CD14-positive monocyte (primary cell): ENCODE measurements around the gene TTYH1. TPM values are rescaled to one million over a fixed set of nuclear protein-coding genes. Genes with fewer than 3 reads are reported as not detected.

Experiments
- DNase-seq, 3 donors: peaks; one replicate each; pipeline ENCODE4 v3.0.0-alpha.2; 2011 to 2022
- H2AFZ ChIP-seq: 2 replicates; pipeline ENCODE4 v1.6.0; 2012; ENCODE audit warnings: mild to moderate bottlenecking, low read depth, low read length, inconsistent platforms; ENCODE audit not compliant: insufficient read depth, poor library complexity, severe bottlenecking
- H3K27ac ChIP-seq, 2 donors: 1 replicate in 1 of 2; 2 replicates in 1 of 2; pipeline ENCODE4 v1.5.1; 2012 to 2013; ENCODE audit warnings: low read length in 2 of 2, control low read depth in 1 of 2, inconsistent platforms in 1 of 2, low read depth in 1 of 2, mild to moderate bottlenecking in 1 of 2
- H3K27me3 ChIP-seq, 2 donors: one replicate each; pipeline versions ENCODE4 v1.6.0 to v1.6.1; 2011 to 2013; ENCODE audit warnings: low read length in 2 of 2; ENCODE audit not compliant: control insufficient read depth in 2 of 2, insufficient read depth in 2 of 2
- H3K36me3 ChIP-seq, 2 donors: replicated peaks in 1 of 2; 1 replicate in 1 of 2; 2 replicates in 1 of 2; pipeline versions ENCODE4 v1.5.1 to v1.6.1; 2012 to 2013; ENCODE audit warnings: low read length in 2 of 2, control low read depth in 1 of 2, inconsistent platforms in 1 of 2, mild to moderate bottlenecking in 1 of 2; ENCODE audit not compliant: insufficient read depth in 2 of 2, control insufficient read depth in 1 of 2
- H3K4me1 ChIP-seq, 2 donors: 1 replicate in 1 of 2; 2 replicates in 1 of 2; pipeline versions ENCODE4 v1.5.1 to v1.6.1; 2012 to 2013; ENCODE audit warnings: low read length in 2 of 2, control low read depth in 1 of 2, inconsistent platforms in 1 of 2, mild to moderate bottlenecking in 1 of 2, moderate library complexity in 1 of 2; ENCODE audit not compliant: insufficient read depth in 2 of 2, control insufficient read depth in 1 of 2
- H3K4me2 ChIP-seq: replicated peaks from 2 replicates; pipeline ENCODE3; 2012; ENCODE audit warnings: low read length, moderate library complexity, mild to moderate bottlenecking; ENCODE audit not compliant: poor library complexity, severe bottlenecking; ENCODE audit errors: extremely low read depth
- H3K4me3 ChIP-seq, 3 experiments: fragments of 200-600 bp in 1 of 3; sonication (generic) in 1 of 3; replicated peaks in 1 of 3; 1 replicate in 2 of 3; 2 replicates in 1 of 3; pipeline ENCODE4 v1.5.1; 2011 to 2013; ENCODE audit warnings: low read length in 3 of 3, mild to moderate bottlenecking in 3 of 3, control low read depth in 2 of 3, low read depth in 2 of 3, inconsistent platforms in 1 of 3, moderate library complexity in 1 of 3
- H3K79me2 ChIP-seq: 2 replicates; pipeline ENCODE4 v1.6.0; 2012; ENCODE audit warnings: mild to moderate bottlenecking, control low read depth, inconsistent platforms, low read length, moderate library complexity; ENCODE audit not compliant: insufficient read depth
- H3K9ac ChIP-seq: 2 replicates; pipeline ENCODE4 v1.6.0; 2017; ENCODE audit warnings: low read length, mild to moderate bottlenecking; ENCODE audit not compliant: insufficient read depth, poor library complexity, severe bottlenecking
- H3K9me3 ChIP-seq, 2 donors: replicated peaks in 1 of 2; 1 replicate in 1 of 2; 2 replicates in 1 of 2; pipeline versions ENCODE4 v1.5.1 to v1.6.1; 2012 to 2013; ENCODE audit warnings: low read length in 2 of 2, control low read depth in 1 of 2; ENCODE audit not compliant: control insufficient read depth in 1 of 2, insufficient read depth in 1 of 2
- H4K20me1 ChIP-seq: 2 replicates; pipeline ENCODE4 v1.6.0; 2012; ENCODE audit warnings: mild to moderate bottlenecking, low read length, control low read depth, moderate library complexity; ENCODE audit not compliant: insufficient read depth
- H3K27ac Mint-ChIP-seq, 7 donors: one replicate each; pipeline ENCODE4 v1.8.0; 2020; ENCODE audit warnings: mild to moderate bottlenecking in 7 of 7, mixed read lengths in 7 of 7, moderate library complexity in 6 of 7, inconsistent platforms in 2 of 7
- H3K27me3 Mint-ChIP-seq, 3 donors: one replicate each; pipeline ENCODE4 v1.8.0; 2021 to 2022; ENCODE audit warnings: low read depth in 3 of 3, mild to moderate bottlenecking in 3 of 3, mixed read lengths in 3 of 3, moderate library complexity in 3 of 3, inconsistent platforms in 1 of 3
- H3K36me3 Mint-ChIP-seq, 2 donors: one replicate each; pipeline ENCODE4 v1.8.0; 2020; ENCODE audit warnings: mixed read lengths in 2 of 2, inconsistent platforms in 1 of 2, mild to moderate bottlenecking in 1 of 2
- H3K4me1 Mint-ChIP-seq: one replicate; pipeline ENCODE4 v1.8.0; 2020; ENCODE audit warnings: mild to moderate bottlenecking, mixed read lengths
- H3K4me3 Mint-ChIP-seq, 2 donors: one replicate each; pipeline ENCODE4 v1.8.0; 2020; ENCODE audit warnings: mild to moderate bottlenecking in 2 of 2, mixed read lengths in 2 of 2, moderate library complexity in 1 of 2
- H3K9me3 Mint-ChIP-seq, 7 donors: one replicate each; pipeline ENCODE4 v1.8.0; 2020 to 2022; ENCODE audit warnings: mixed read lengths in 7 of 7, mild to moderate bottlenecking in 6 of 7, moderate library complexity in 6 of 7, inconsistent platforms in 2 of 7
- WGBS: methylation state at CpG from one replicate; pipeline ENCODE4 v1.1.5; 2013; ENCODE audit warnings: missing lambda C conversion rate; ENCODE audit not compliant: insufficient coverage; 5-methylcytosine and 5-hydroxymethylcytosine counted together
- intact Hi-C, 2 donors: fragments of 100-400 bp; cut with micrococcal nuclease; formaldehyde crosslinking; loops; one replicate each; pipeline versions ENCODE4 v1.15.0 to v1.15.1; 2023
- polyA plus RNA-seq, 3 donors: library from polyadenylated mRNA; depleted of rRNA in 1 of 3; unstranded in 2 of 3; stranded (reverse) in 1 of 3; fragments of 300-500 nt in 2 of 3; fragments of >200 nt in 1 of 3; fragmentation: Illumina TruSeq in 2 of 3; gene quantifications; 1 replicate in 2 of 3; 2 replicates in 1 of 3; pipeline ENCODE4 v1.2.3, GENCODE V29; 2012 to 2021
- TF ChIP-seq, protein P1 (sequence below): fragments of 200-600 bp; IDR thresholded peaks from one replicate; pipeline ENCODE4 v1.8.0; 2022; ENCODE audit warnings: antibody characterized with exemption, mild to moderate bottlenecking

The TTYH1 gene
- polyA plus RNA-seq, 3 donors, result not detected

DNA sequence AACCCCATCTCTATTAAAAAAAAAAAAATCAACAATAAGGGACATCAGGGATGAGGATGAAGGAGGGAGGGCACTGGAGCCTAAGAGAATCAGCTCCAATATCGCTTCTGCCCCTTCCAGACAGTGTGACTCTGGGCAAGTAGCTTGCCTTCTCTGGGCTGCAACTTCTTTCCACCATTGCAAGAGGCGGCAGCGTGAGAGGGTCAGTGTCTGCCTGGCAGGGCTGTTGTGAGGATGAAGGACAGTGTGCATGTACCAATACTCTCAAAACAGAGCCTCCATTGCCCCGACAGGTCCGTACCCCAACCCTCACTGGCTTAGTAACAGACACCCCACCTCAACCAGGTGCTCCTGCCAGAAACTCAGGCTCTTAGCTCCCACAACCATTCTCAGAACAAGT lies 18.4 kb downstream of the TTYH1 start:
- intact Hi-C loops, result no loop called here
- H3K27ac Mint-ChIP-seq, result peak overlapping the region in 1 of 7 donors; percentile 43
- Histone ChIP-seq H3K4me1 (peaks cover 3 to 16% of the 10 kb centered on the region in 2 donors), H3K27ac (no peak overlapping the region), H3K36me3 (peaks cover 0 to 9% of the 10 kb centered on the region in 2 donors), H3K4me3 (no peak overlapping the region), H3K9me3 (no peaks in the 10 kb centered on the region), H3K27me3 (peaks cover 2 to 44% of the 10 kb centered on the region in 2 donors), H3K9ac (no peak overlapping the region), H2AFZ (no peak overlapping the region), H4K20me1 (peaks cover 30% of the 10 kb centered on the region), H3K79me2 (no peaks in the 10 kb centered on the region), H3K4me2 (no peak overlapping the region)
- 94% methylated on average over 3 of the region's 5 CpGs for WGBS
- DNase-seq, result no peak
- TF ChIP-seq, protein P1, sequence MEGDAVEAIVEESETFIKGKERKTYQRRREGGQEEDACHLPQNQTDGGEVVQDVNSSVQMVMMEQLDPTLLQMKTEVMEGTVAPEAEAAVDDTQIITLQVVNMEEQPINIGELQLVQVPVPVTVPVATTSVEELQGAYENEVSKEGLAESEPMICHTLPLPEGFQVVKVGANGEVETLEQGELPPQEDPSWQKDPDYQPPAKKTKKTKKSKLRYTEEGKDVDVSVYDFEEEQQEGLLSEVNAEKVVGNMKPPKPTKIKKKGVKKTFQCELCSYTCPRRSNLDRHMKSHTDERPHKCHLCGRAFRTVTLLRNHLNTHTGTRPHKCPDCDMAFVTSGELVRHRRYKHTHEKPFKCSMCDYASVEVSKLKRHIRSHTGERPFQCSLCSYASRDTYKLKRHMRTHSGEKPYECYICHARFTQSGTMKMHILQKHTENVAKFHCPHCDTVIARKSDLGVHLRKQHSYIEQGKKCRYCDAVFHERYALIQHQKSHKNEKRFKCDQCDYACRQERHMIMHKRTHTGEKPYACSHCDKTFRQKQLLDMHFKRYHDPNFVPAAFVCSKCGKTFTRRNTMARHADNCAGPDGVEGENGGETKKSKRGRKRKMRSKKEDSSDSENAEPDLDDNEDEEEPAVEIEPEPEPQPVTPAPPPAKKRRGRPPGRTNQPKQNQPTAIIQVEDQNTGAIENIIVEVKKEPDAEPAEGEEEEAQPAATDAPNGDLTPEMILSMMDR, result no peak
- H3K9me3 Mint-ChIP-seq, result peaks cover 0 to 4% (median 0%) of the 10 kb centered on the region in 7 donors
- peak overlapping the region in 1 of 2 donors; percentile 35 for H3K4me3 Mint-ChIP-seq
- peaks cover 8 to 20% of the 10 kb centered on the region in 2 donors for H3K36me3 Mint-ChIP-seq
- peaks cover 7% of the 10 kb centered on the region for H3K4me1 Mint-ChIP-seq
- peaks cover 34 to 57% (median 43%) of the 10 kb centered on the region in 3 donors for H3K27me3 Mint-ChIP-seq

DNA sequence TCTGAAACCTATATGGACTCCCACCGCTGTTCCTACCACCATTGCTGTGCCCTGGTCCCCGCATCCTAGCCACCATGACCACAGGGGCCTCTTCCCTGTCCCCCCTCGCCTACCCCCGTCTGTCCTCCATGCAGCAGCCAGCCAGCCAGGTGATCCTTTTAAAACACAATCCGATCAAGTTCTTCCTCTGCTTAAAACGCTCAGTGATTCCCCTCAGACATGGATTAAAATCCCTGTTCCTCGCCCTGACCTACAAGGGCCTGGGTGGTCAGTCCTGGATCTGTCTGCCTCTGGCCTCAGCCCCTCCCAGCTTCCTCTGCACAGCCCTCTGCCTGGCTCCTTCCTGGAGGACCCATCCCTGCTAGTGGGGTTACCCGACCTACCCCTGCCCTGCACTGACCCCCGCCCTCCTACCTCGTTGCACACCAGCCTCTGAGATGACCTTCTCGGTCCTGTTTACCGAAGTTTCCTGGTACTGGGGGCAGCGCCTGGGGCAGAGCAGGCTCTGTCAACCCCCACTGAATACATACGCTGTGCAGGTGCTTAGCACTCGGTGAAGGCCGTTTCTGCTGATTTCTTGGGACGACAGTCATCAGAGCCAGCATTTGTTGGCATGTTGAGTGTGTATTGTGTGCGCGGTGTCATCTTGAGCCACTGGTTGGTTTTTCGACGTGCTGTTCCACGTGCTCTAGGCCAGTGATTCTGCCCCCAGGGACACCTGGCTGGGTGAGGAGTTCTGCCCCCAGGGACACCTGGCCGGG lies 19.0 kb downstream of the TTYH1 start:
- Histone ChIP-seq H3K79me2 (no peaks in the 10 kb centered on the region), H2AFZ (no peak overlapping the region), H3K9me3 (no peaks in the 10 kb centered on the region), H3K36me3 (peaks cover 2 to 11% of the 10 kb centered on the region in 2 donors), H3K27ac (no peak overlapping the region), H3K27me3 (peaks cover 2 to 38% of the 10 kb centered on the region in 2 donors), H3K4me3 (no peak overlapping the region), H3K4me2 (no peak overlapping the region), H3K9ac (no peak overlapping the region), H3K4me1 (peaks cover 3 to 16% of the 10 kb centered on the region in 2 donors), H4K20me1 (peaks cover 36% of the 10 kb centered on the region)
- Mint-ChIP-seq H3K4me3 (peak overlapping the region in 1 of 2 donors; percentile 35), H3K9me3 (peaks cover 0 to 4% (median 0%) of the 10 kb centered on the region in 7 donors), H3K4me1 (peaks cover 7% of the 10 kb centered on the region), H3K27me3 (peaks cover 30 to 51% (median 38%) of the 10 kb centered on the region in 3 donors), H3K36me3 (peaks cover 14 to 26% of the 10 kb centered on the region in 2 donors), H3K27ac (peak overlapping the region in 2 of 7 donors; percentile 15 to 43)
- 82% methylated on average over 22 of the region's 23 CpGs for WGBS
- TF ChIP-seq, protein P1, result no peak
- intact Hi-C loops, result no loop called here
- no peak for DNase-seq
